ENCODE measurements around the gene MLLT10. TPM values are rescaled to one million over a fixed set of nuclear protein-coding genes. Genes with fewer than 3 reads are reported as not detected.
"Not testable (repeated sequence)": the region's sequence is repeated elsewhere in the genome, so short reads cannot be mapped to it uniquely, and the experiment has no call there.

The MLLT10 gene
- total and polyA plus RNA-seq, 10 of the 15 experiments (the other 5 are each of a cell fraction or from before 2014, with no cell fraction given), result 8.7 to 61.1 (median 28.5) TPM

GRCh38 chr10:21587391-21587790, 53.4 kb downstream of the MLLT10 start:
- H3K4me2 ChIP-seq (ENCODE audit: control insufficient read depth, insufficient read depth), result no peak overlapping the region
- no peaks in the 10 kb centered on the region for H3K27me3 ChIP-seq (replicated peaks in 1 of 2; ENCODE audit: control insufficient read depth in 2 of 2, insufficient read depth in 2 of 2, low read length in 1 of 2)
- peaks cover 23% of the 10 kb centered on the region for H3K79me2 ChIP-seq (ENCODE audit: control insufficient read depth, insufficient read depth, low read length)
- peaks cover 4% of the 10 kb centered on the region; the same call in 2 of the 3 replicates for H3K9me3 ChIP-seq (replicated peaks; ENCODE audit: control insufficient read depth, insufficient read depth, low read length)
- ChIA-PET RAD21 (ENCODE audit: unreplicated experiment) (interaction anchor here (0.7 kb wide), 1 partner anchor 337 kb away, joined by 3 read pairs; no protein-coding TSS in a partner anchor), CTCF (interaction anchor here (1.1 kb wide), 1 partner anchor 20 kb away, joined by 4 read pairs; no protein-coding TSS in a partner anchor), POLR2A (interaction anchor here (0.6 kb wide), 1 partner anchor 28 kb away, joined by 6 read pairs; no protein-coding TSS in a partner anchor), SMC1A (ENCODE audit: uncharacterized antibody, unreplicated experiment) (interaction anchor here (0.8 to 1.3 kb wide), 2 partner anchors 37 to 105 kb away, joined by 3 to 4 read pairs; no protein-coding TSS in a partner anchor)
- ATAC-seq (no peak; the same call in 2 of the 3 replicates), DNase-seq (ENCODE audit: low read depth, low spot score) (no peak), FAIRE-seq (no peak)
- no peak overlapping the region for H3K4me3 ChIP-seq
- no peaks in the 10 kb centered on the region for H3K4me1 ChIP-seq (ENCODE audit: control insufficient read depth, insufficient read depth, low read length)
- no peak overlapping the region for H2AFZ ChIP-seq (ENCODE audit: control insufficient read depth, low read depth, low read length)
- in situ Hi-C loops (cut with MboI) (no loop called here), intact Hi-C loops (cut with micrococcal nuclease; ENCODE audit: unreplicated experiment) (no loop called here)
- no peak overlapping the region for H3K9ac ChIP-seq (ENCODE audit: control insufficient read depth, insufficient read depth, low read length)
- peaks cover 0 to 4% of the 10 kb centered on the region in 2 experiments; a peak in 3 of 4 replicates for H3K36me3 ChIP-seq (ENCODE audit: control insufficient read depth in 2 of 2, insufficient read depth in 2 of 2, low read length in 1 of 2)
- TF ChIP-seq HDGF (IDR thresholded peaks at IDR 0.05) (no peak), CBX3 (IDR thresholded peaks at IDR 0.05; ENCODE audit: borderline replicate concordance, low read depth) (no peak), TARDBP (IDR thresholded peaks at IDR 0.05; ENCODE audit: borderline replicate concordance) (no peak), PAX5 (IDR thresholded peaks at IDR 0.05; ENCODE audit: borderline replicate concordance, low read depth, low read length) (no peak), ZNF592 (IDR thresholded peaks at IDR 0.05) (no peak), SUPT20H (IDR thresholded peaks at IDR 0.05; ENCODE audit: borderline replicate concordance, control insufficient read depth, low read depth, low read length) (no peak), REST (IDR thresholded peaks at IDR 0.05; ENCODE audit: low read depth, low read length) (no peak), PAX8 (IDR thresholded peaks at IDR 0.05) (no peak), DPF2 (IDR thresholded peaks at IDR 0.05) (no peak)
- no peak overlapping the region for H3K27ac ChIP-seq (ENCODE audit: control insufficient read depth, insufficient read depth)
- BruUV-seq (replicated peaks), result no TSS peak
- H4K20me1 ChIP-seq (ENCODE audit: control insufficient read depth, insufficient read depth), result no peaks in the 10 kb centered on the region

- in situ Hi-C loops (cut with MboI); FAIRE-seq; H3K4me3 ChIP-seq; H2AFZ ChIP-seq (ENCODE audit: control insufficient read depth, low read depth, low read length); ATAC-seq; DNase-seq (ENCODE audit: low read depth, low spot score); H4K20me1 ChIP-seq (ENCODE audit: control insufficient read depth, insufficient read depth); H3K27me3 ChIP-seq (replicated peaks in 1 of 2; ENCODE audit: control insufficient read depth in 2 of 2, insufficient read depth in 2 of 2, low read length in 1 of 2); H3K9me3 ChIP-seq (replicated peaks; ENCODE audit: control insufficient read depth, insufficient read depth, low read length); H3K4me2 ChIP-seq (ENCODE audit: control insufficient read depth, insufficient read depth); H3K36me3 ChIP-seq (ENCODE audit: control insufficient read depth in 2 of 2, insufficient read depth in 2 of 2, low read length in 1 of 2); intact Hi-C loops (cut with micrococcal nuclease; ENCODE audit: unreplicated experiment); RAD21 ChIA-PET (ENCODE audit: unreplicated experiment); H3K27ac ChIP-seq (ENCODE audit: control insufficient read depth, insufficient read depth); BruUV-seq (replicated peaks); H3K4me1 ChIP-seq (ENCODE audit: control insufficient read depth, insufficient read depth, low read length); H3K9ac ChIP-seq (ENCODE audit: control insufficient read depth, insufficient read depth, low read length): not testable (repeated sequence)
- ChIA-PET SMC1A (ENCODE audit: uncharacterized antibody, unreplicated experiment) (interaction anchor here (0.8 to 1.3 kb wide), 2 partner anchors 38 to 292 kb away, joined by 3 read pairs; no protein-coding TSS in a partner anchor), POLR2A (interaction anchor here (0.6 kb wide), 1 partner anchor 40 kb away, joined by 7 read pairs; no protein-coding TSS in a partner anchor), CTCF (interaction anchor here (0.6 to 0.7 kb wide), 2 partner anchors 214 to 345 kb away, joined by 3 read pairs; no protein-coding TSS in a partner anchor)
- peaks cover 18% of the 10 kb centered on the region for H3K79me2 ChIP-seq (ENCODE audit: control insufficient read depth, insufficient read depth, low read length)
- 90% methylated on average over 7 of the region's 7 CpGs for WGBS (ENCODE audit: insufficient coverage, insufficient replicate concordance, low lambda C conversion rate, missing lambda C conversion rate)
These were observed 54.1 kb downstream of the MLLT10 start for GRCh38 chr10:21588159-21588558.

Measured in GM12878 (cell line).